GM21360 (cell line): ENCODE measurements around the gene TMEM51.

Source experiments
- ATAC-seq: cut with Tn5 transposase; IDR thresholded peaks from one replicate; pipeline ENCODE4 v1.9.1; 2021; ENCODE audit warnings: mild to moderate bottlenecking, moderate library complexity; ENCODE audit not compliant: unreplicated experiment

The TMEM51 gene

DNA sequence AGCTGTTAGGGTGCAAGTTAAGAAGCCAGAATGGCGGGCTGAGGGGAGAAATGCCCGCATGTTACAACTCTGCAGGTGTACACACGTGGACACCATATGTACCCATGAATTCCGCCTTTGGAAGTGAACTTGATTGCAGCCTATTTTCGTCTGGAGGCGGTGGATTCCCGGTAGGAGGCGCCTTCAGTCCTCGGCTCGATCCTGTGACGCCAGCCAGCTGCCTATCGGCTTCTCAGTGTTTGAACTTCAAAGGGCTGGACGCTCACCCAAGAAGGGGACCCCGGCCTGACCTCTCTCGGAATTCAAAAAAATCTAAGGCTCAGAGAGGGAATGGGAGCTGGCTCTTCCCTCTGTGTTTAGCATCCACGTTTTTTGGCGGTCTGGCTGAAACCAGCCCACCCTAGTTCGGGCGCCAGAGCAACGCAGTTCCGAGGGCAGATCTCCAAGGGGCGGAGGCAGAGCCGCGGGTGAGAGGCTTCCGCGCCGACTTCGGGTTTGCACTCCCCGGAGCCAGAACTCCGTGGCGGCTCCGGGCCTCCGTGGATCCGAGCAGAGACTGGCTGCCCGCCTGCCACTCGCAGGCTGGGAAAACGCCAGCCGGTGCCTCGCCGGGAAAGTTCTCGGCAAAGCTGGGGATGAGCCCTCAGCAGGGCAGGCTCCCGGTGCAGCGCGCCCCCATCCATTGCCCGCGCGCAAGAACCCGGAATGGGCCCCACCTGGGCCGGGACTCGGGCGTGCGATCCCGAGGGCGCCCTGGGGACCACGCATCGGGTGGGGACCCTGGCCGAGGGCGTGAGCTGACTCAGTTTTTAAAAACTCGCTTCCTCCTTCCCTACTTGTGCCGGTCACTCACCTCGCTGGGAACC, 996 bp upstream of the TMEM51 start:
- ATAC-seq, result no peak

DNA sequence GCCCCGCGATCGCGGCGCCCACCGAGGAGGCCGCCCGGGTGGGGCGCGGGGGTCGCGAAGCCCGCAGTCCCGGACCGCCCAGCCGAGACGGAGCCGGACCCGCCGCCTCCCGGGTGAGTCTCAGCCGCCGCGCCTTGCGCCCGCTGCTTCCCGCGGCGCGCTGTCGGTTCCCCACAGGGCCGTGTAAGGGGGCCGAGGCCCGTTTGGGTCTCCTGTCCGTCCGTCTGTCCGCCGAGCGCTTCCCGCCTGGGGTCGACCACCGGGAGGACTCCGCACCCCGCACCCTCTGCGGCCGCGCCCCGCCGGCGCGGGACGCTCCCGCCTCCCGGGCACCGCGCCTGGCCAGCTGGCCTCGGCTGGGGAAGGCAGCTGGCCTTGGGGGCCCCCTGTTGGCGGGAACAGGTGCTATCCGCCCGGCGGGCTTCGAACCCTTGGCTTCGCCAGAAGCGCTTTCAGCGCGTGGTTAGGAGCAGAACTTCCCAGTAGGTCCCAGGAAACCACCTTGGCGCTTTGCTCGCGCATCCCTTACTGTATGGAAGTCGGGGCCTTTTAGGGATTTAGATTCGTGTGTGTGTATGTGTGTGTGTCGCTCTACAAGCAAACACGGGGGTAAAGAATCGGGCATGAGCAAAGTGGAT, 414 bp downstream of the TMEM51 start:
- no peak for ATAC-seq

DNA sequence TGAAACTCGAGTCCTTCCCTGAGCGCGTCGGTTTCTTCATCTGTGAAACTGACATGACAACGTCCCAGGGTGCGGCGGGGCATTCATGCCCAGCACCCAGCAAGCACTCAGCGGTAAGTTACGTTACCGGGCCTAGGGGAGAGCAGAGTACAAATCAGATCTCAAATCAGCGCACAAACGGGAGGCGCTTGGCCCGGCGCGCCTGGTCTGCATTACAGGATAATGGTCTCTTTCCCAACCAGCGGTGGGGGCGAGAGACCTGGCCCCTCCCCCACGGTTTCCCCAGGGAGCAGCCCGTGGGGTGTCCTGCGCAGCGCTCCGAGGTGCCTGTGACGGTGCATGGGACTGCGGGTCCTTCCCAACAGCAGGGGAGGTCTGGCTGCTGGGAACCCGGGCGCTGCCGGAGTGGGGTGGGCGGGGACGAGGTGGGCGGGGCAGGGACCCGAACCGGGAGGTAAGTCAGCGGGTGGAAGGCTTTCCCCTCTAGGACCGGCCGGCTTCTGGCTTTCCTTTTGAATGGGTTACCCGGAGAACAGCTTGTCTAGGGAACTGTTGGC, 1.0 kb downstream of the TMEM51 start:
- ATAC-seq, result no peak

- ATAC-seq, result no peak
Measured at GRCh38 chr1:15155191-15155590, 1.6 kb downstream of the TMEM51 start.

DNA sequence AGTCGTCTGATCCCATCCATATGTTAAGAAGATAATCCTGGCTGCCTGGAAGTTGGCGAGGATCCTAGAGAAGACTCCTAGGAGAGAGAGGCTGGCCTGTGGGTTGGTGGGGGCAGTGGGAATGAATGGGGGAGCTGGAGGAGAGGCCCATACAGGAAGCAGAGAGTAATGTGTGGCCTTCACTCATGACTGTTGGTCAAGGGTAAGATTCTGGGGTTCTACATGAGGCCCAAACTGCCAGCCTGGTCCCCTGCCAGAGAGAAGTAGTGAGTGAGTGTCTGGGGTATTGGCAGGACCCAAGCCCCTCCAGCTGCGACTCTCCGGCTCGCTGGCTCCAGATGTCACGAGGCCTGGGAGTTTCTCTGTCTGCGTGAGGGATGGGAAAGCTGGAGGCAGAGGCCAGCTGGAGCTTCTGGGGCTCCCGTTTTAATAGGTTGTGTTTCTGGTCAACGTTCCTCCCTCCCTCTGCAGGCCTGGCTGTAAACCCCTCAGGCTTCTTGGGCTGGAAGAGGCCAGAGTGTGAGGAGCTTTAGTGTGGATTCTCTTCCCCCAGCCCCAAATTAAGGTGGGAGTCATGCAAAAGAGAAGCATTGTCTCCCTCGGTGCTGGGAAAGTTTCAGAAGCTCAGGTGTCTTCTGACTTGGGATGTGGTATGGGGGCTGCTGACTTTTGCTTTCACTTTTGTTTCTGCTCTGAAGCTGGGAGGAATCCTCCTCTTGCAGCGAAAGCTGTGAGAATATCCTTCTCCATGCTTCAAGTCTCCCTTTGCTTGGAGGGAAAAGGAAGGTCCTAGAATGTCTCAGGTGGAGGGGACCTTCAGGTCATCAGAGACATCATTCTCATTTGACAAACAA, 2.6 kb downstream of the TMEM51 start:
- no peak for ATAC-seq

- ATAC-seq, result no peak
Measured at GRCh38 chr1:15156807-15157380, 3.3 kb downstream of the TMEM51 start.

DNA sequence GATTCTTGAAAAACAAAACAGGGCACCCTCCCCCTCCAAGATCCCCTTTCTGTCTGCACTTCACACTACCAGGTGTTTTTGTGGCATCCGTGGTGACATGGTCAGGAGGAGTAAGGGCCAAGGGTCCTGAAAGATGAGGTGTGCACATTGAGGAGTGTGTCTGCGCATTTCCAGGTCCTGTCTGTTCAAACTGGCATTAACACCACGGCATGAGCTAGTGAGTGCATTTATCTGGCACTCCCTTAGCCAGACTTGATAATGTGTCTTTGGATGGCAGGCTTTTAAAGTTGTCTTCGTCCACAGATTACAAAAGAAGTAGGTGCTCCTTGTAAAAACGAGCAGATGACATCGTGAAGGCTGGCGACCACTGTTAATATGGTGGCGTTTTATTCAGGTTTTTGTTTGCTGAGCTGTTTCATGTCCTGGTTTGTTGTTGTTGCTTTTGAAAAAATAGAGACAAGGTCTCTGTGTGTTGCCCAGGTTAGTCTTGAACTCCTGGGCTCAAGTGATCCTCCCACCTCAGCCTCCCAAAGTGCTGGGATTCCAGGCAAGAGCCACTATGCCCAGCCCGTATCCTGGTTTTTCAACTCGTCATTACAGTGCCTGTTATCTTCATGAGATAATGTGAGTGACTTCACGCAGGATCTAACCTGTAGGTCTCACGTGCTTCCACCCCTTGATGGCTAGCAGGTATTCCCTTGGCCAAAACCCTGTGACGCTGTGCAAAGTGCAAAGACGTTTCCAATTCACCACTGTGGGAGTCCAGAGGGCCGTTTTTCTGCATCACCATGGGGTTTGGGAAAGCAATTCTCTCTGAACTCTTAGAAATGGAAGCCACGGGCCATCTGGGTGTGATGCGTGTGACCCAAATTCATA, 4.2 kb downstream of the TMEM51 start:
- ATAC-seq, result no peak

DNA sequence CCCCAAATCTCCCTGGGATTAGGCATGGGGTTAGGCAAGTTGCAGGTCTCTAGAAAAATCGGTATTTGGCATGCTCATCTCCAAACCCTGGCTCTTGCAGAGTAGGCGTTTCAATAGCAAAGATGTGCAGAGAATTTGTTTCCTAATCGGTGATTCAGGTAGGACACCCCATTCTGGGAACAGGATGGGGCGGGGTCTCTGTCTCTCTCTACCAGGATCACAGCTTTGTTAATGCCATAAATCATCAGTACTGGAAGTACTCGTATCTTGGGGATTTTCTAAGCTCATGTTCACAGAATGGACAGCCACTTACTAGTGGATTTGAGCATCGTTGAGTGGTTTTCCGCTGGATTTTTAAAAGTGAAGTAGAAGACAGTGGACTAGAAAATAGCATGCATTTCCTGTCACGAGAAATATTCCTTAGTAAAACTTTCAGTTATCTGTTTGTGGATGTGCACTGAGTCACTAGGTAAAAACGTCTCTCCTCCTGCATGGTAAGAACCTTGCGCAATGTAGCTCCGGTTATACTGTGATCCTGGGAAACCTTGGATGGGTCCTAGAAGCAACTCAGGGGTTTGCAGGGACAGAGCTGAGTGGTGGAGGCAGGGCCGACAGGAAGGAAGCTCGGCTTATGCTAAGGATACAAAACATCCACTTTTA, 5.1 kb downstream of the TMEM51 start:
- no peak for ATAC-seq

DNA sequence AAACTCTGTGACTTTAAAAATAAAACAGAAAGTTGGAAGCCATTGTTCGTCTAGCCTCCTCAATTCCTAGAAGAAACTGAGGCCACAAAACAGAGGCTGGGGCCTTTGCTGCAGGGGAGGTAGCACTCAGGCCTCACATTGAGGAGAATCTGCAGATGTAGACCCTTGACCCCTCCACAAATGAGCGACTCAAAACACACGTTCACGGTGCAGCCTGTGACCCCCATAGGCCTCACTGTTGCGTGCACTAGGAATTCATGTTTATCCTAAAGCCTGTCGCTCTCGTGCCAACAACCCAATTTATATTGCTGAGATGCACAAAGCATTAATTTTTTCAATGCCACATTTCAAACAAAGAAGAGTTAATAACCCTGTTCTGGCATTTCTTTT, 5.6 kb downstream of the TMEM51 start:
- no peak for ATAC-seq

- no peak for ATAC-seq
Measured at GRCh38 chr1:15160626-15161025, 7.1 kb downstream of the TMEM51 start.

DNA sequence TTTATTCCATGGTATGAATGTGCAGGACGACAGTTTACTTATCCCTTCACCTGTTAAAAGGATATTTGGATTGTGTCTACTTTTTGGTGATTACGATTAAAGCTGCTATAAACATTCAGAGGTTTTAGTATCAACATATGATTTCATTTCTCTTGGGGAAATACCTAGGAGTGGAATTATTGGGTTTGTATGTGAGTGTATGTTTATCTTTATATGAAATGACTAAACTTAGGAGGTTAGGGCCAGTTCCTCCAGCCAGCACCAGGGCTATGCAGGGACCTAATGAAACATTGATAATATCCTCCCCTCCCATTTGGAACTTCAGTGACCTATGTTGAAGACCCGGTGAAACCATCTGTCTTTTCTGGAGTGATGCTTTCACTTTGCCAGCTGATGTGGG, 13.8 kb downstream of the TMEM51 start:
- ATAC-seq, result no peak

DNA sequence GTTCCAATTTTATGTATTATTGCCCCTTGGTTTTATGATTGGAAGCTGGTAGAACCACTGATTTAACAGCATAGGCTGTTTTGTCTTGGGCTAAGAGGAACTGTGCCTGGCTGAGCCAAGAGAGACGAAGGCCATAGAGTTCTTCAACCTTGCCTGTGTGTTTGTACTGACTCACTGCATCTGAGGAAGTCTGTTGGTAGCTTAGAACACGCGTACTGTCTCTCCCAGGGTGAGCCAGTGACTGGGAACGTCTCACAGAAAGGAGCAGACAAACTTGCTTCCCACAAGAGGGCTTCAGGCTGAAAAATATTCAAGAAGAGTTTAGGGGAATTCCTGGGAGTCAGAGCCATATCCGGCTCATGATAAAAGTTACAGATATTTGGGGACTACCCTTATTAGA, 14.9 kb downstream of the TMEM51 start:
- no peak for ATAC-seq

- no peak for ATAC-seq
Measured at GRCh38 chr1:15170071-15170470, 16.5 kb downstream of the TMEM51 start.

DNA sequence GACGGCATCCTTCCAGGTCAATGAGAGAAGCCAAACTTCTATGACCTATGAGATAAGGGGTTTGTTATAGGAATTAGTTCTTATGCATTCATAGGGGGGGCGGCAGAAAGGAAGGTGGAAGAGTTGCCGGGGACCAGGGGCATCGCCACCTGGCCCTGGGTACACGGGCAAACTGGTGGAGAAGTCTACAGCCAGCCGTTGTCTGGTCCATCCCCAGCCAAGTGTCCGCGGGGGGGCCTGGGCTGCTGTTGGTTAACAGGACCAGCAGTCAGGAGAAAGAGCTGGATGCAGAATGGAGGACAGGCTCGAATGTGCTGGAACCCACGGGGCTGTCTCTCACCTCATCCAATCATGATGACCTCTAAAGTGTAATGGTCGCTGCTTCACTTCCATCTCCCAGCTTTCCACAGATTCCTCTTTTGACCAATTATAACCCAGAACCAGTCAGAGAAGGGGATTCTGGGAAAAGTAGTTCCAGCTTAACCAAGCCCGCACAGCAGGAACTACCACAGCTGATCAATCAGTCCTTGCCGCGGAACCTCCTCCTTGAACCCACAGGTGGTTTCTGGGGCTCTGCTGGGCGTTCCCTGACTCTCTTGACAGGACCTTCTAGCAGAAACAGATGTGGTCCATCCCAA, 17.8 kb downstream of the TMEM51 start:
- ATAC-seq, result no peak

DNA sequence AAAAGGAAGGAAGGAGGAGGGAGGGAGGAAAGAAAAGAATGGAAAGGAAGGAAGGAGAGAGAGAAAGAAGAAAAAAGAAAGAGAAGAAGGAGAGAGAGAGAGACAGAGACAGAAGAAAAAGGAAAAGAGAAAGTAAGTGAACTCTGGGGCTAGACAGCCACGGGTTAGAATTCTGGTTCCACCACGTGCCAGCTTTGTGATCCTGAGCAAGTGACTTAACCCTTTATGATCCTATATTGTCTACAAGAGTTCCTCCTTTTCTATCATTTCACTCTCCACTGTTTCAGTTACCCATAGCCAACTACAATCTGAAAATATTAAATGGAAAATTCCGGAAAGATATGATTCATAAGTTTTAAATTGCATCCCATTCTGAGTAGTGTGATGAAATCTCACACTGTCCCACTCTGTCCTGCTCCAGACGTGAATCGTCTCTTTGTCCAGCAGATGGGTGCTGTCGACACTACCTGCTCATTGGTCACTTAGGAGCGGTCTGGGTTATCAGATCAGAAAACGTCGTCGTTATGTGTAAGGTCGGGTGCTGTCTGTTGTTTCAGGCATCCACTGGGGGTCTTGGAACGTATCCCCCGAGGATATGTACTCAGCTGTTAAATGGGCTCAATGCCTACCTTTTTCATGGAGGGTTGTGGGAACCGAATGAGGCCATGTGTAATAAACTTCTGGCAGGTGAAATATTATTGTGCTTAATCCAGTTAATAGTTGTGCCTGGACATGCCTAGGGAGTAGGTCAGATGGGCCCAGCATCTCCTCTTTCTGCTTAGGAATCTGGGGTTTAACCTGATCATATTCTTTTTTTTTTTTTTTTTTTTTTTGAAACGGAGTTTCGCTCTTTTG, 19.1 kb downstream of the TMEM51 start:
- no peak for ATAC-seq

DNA sequence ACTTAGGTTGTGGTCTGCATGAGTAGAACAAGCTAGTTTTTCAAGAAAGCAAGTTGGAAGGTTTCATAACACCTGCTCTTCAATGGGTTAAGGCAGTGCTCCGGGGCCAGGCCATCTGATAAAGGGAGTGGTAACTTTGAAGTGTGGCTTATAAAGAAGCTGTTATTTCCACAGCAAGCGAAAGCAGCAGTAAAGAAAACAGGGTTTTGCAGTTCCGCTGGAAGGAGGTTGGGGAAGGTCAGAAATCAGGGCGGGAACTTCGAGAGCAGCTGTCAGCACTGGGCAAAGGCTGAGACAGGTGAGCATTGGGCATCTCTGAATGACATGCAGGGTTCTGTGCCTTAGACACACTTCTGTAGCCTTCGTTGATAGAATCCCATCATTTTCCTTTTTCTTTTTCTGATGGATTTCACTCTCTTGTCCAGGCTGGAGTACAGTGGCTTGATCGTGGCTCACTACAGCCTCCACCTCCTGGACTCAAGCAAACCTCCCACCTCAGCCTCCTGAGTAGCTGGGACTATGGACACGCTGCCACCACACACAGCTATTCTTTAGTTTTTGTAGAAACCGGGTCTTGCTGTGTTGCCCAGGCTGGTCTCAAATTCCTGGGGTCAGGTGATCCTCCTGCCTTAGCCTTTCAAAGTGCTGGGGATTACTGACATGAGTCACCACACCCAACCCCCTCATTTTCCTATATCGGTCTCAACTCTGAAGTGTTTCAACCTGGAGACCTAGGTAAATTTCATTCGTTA, 20.5 kb downstream of the TMEM51 start:
- no peak for ATAC-seq

GRCh38 chr1:15174615-15174983, 21.1 kb downstream of the TMEM51 start:
- ATAC-seq, result no peak
